Stimulated activated CD8-positive, alpha-beta memory T cell treated with anti-CD3 and anti-CD28 coated beads, Interleukin-15, amount 100 ng/mL, for 4 hours (primary cell): ENCODE results near the gene NIFK.
"Not testable (repeated sequence)": the region's sequence is repeated elsewhere in the genome, so short reads cannot be mapped to it uniquely, and the experiment has no call there.

ENCODE experiments used
- DNase-seq, 2 donors: peaks; one replicate each; pipeline ENCODE4 v3.0.0-alpha.2; 2020; ENCODE audit warnings: low read depth in 2 of 2

Gene NIFK

DNA sequence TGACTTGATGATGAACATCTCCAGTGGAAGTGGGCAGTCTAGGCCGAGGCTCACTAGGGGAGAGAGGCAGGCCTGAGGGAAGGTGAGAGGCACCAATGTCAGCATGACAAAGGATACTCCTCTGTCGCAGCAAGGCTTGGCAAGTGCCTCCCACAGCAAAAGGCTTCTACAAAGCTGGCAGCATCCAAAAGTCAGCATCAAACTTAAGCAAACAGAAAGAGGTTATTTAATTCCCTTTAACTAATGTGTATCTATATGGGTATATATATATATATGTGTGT, 41.6 kb downstream of the NIFK start:
- no peak for DNase-seq

- no peak for DNase-seq
These were observed 42.1 kb downstream of the NIFK start for GRCh38 chr2:121694398-121695170.

DNA sequence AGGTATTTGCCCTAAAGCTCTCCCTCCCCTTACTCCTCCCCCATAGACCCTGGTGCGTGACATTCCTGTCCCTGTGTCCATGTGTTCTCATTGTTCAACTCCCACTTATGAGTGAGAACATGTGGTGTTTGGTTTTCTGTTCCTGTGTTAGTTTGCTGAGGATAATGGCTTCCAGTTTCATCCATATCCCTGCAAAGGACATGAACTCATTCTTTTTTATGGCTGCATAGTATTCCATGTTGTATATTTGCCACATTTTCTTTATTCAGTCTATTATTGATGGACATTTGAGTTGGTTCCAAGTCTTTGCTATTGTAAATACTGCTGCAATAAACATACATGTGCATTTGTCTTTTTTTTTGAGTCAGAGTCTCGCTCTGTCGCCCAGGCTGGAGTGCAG, 46.1 kb downstream of the NIFK start:
- DNase-seq = not testable (repeated sequence)

GRCh38 chr2:121690095-121690494, 46.6 kb downstream of the NIFK start:
- no peak for DNase-seq

- DNase-seq = no peak
These were observed 47.3 kb downstream of the NIFK start for GRCh38 chr2:121689356-121689755.

DNA sequence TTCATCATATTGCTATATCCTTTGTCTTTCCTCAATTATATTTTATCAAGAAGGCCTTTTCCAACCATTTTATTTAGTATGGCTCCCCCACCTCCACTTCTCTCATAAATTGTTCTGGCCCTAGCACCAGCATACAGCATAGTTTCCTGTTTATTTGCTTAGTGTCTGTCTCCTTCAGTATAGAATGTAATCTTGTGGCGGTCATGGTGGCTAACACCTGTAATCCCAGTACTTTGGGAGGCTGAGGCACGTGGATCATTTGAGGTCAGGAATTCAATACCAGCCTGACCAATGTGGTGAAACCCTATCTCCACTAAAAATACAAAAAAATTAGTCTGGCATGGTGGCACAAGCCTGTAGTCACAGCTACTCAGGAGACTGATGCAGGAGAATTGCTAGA, 47.9 kb downstream of the NIFK start:
- no peak for DNase-seq

DNA sequence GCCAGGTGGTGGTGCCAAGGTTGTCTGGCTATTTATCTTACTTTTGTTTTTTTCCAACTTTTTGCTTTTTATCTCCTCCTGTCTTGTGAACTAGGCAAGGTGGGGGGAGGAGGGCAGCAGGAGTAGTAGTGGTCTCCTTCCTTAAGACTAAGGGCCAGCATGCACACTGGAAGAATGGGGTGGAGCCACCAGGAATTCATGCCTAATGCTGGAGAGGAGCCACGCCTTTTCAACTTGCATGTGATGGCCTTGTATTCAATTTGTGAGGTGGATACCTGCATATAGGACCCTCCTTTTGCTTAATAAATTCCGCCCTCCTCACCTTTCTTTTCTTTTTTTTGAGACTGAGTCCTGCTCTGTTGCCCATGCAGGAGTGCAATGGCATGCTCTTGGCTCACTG, 49.8 kb downstream of the NIFK start:
- no peak for DNase-seq

DNA sequence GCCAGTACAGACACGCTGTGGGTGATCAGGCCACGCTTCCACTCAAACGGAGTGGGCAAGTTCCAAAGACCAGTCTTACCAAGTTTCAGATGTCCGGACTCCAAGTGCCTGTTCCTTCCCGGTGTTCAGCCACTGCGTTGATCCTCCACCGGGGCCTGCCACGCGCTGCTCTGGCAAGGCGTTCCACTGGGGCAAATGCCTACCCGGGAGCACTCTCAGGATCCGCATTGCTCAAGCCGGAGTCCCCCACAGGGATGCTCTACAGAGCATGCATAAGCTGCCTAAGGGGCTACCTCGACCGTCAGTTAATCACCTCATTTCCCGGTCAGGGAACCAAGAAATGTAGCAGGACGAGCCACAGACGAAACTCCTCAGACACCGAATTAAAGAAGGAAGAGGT, 50.5 kb downstream of the NIFK start:
- no peak for DNase-seq

DNA sequence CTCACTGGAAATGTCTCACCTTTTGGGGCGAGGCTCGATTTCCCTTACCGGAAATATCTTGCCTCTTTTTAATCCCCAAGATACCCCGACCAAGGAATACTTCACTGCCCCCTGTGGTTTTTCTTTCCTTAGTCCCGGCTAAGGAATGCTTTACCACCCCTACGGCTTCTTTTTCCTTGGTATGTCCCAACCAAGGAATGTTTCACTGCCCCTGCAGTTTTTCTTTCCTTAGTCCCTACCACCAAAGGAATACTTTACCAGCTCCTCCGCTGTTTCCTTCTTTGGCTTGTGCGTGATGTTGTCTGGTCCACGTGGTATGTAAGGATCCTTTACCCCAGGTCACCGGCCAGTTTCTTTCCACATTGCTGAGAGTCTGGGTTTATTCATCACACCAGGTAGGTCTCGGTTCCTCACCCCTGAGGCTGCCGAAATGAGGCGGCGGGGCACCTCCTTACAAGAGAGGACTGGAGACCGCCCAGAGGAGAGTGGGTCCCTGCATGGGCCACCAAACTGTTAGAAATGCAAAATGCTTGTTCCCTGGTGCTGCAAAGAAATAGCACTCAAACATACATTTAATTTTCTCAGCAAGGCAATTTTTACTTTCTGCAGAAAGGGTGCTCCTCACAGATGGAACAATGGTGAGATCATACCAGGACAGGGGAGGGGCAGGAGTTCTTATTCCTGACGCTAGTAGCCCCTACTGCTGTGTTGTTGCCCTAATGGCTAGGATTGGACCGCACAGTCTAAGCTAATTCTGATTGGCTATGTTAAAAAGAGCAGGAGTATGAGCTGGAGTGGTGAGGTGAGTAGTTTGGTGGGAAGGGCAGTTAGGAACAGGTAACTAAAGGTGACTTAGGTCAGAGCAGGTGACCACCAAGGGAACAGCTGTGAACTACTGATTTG, 54.0 kb downstream of the NIFK start:
- DNase-seq = no peak

- no peak for DNase-seq
These were observed 58.8 kb downstream of the NIFK start for GRCh38 chr2:121677855-121678254.
